T follicular helper cell (primary cell): ENCODE results near the gene ACTL7B.
"Not testable (repeated sequence)": the region's sequence is repeated elsewhere in the genome, so short reads cannot be mapped to it uniquely, and the experiment has no call there.

ENCODE experiments used
- DNase-seq: peaks from one replicate; pipeline ENCODE4 v3.0.0-alpha.2; 2020; ENCODE audit warnings: low read depth

Gene ACTL7B

DNA sequence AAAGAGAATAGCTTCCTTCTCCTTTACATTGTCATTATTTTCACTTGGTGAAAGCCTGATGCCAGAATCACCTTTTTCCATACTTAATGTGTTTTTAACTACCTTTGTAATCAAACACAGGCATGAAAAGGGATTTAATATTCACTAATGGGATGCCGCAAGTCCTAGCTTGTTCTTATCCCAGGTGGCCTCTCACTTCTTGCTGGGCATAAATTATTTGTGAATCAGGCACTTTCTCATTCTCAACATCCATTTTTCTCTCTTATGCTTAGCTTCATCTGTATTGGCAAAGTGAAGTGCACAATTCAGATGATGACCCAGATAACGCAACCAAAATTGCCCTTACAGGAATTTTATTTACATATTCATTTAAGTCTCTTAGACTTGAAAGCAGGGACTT lies 10.9 kb downstream of the ACTL7B start:
- no peak for DNase-seq

GRCh38 chr9:108844391-108844790 lies 11.4 kb downstream of the ACTL7B start:
- DNase-seq: no peak

DNA sequence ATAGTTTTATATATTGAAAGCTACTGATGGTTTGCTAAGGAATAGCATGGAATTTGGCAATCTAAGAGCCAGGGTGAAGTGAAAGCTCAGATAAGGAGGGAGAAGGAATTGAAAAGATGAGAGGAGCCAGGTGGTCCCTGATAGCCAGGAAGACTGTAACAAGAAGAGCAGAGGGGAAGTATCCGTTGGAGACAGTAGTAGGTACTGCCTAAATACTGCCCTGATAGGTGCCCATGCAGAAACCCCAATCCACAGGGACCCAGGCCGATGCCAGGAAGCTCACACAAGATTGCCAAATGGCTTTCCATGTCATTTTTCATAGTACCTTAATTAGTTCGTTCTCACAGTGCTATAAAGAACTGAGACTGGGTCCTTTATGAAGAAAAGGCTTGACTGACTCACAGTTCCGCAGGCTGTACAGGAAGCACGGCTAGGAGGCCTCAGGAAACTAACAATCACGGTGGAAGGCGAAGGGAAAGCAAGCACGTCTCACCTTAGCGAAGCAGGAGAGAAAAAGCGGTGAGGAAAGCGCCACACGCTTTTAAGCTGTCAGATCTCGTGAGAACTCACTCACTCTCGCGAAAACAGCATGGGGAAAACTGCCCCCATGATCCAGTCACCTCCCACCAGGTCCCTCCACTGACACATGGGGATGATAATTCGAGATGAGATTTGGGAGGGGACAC lies 13.0 kb downstream of the ACTL7B start:
- no peak for DNase-seq

DNA sequence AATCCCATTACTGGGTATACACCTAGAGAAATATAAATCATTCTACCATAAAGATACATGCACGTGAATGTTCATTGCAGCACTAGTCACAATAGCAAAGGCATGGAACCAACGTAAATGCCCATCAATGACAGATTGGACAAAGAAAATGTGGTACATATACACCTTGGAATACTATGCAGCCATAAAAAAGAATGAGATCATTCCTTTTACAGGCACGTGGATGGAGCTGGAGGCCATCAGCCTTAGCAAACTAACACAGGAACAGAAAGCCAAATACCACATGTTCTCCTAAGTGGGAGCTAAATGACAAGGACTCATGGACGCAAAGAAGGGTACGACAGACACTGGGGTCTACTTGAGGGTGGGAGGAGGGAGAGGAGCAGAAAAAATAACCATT lies 16.2 kb downstream of the ACTL7B start:
- DNase-seq: not testable (repeated sequence)

- no peak for DNase-seq
These were observed 17.8 kb downstream of the ACTL7B start for GRCh38 chr9:108838017-108838416.

GRCh38 chr9:108837530-108837929 lies 18.3 kb downstream of the ACTL7B start:
- no peak for DNase-seq

DNA sequence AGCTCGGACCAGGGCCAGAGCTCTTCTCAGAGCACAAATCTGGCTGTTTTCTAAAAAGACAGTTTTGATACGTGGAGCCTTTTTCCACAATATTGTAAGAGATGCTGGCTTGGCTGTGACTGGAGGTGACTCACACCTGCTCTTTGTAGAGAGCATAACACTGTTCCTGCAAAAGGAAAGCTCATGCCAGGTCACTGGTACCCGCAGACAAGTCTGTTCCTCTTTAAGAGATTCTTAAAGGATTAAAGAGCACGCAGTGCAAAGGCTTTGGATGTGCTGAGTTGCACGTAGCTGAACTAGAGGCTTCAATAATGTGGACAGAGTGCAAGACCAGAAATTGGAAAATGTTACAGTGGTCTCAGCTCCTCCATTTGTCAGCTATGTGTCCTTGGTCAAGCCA lies 19.0 kb downstream of the ACTL7B start:
- DNase-seq: no peak

GRCh38 chr9:108836319-108836718 lies 19.5 kb downstream of the ACTL7B start:
- no peak for DNase-seq

GRCh38 chr9:108835831-108836230 lies 20.0 kb downstream of the ACTL7B start:
- no peak for DNase-seq

GRCh38 chr9:108834959-108835665 lies 20.7 kb downstream of the ACTL7B start:
- no peak for DNase-seq

GRCh38 chr9:108832179-108832500 lies 23.6 kb downstream of the ACTL7B start:
- DNase-seq: no peak

- no peak for DNase-seq
These were observed 24.1 kb downstream of the ACTL7B start for GRCh38 chr9:108831496-108832178.

GRCh38 chr9:108830272-108830671 lies 25.5 kb downstream of the ACTL7B start:
- no peak for DNase-seq

DNA sequence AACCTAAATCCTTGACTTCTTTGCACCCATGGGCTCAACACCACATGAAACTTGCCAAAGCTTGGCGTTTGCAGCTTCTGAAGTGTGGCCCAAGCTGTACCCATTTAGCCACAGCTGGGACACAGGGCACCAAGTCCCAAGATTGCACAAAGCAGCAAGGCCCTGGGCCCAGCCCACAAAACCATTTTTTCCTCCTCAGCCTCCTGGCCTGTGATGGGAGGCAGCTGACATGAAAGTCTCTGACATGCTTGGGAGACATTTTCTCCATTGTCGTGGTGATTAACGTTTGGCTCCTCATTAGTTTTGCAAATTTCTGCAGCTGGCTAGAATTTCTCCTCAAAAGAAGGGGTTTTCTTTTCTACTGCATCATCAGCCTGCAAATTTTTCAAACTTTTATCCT lies 32.0 kb downstream of the ACTL7B start:
- DNase-seq: no peak

DNA sequence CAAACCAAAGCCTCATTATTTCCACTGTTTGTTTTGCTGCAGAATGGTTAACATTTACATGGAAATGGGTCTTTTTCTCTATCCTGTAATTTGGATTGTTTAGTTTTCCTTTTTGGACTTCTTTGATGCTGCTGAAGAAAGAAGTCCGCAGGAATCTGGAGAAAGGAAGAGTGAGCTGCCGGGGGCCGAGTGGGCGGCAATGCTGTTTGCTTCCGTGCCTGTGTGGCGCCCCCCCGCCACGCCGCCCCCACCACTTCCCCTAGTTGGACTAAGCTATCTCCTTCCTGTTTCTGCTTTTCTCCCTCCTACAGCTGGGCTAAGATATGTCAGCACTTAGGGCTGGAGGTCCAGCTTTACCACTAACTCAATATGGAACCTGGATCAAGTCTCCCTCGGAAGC lies 39.7 kb downstream of the ACTL7B start:
- no peak for DNase-seq

DNA sequence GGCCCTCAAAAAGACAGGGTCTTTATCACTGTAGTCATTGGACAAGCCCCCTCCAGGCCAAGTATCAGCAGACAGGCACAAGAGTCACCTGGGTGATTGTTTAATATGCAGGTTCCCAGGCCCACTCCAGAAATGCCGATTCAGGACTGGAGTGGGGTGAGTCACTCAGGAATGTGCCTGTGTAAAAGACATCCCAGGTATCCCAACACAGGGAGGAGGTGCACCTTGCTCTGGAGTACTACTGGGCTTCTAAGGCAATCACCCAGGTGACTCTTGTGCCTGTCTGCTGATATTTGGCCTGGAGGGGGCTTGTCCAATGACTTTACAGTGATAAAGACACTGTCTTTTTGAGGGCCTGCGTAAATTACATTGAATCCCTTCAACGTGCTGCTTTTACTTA lies 40.6 kb downstream of the ACTL7B start:
- no peak for DNase-seq

- no peak for DNase-seq
These were observed 41.7 kb downstream of the ACTL7B start for GRCh38 chr9:108813951-108814601.

DNA sequence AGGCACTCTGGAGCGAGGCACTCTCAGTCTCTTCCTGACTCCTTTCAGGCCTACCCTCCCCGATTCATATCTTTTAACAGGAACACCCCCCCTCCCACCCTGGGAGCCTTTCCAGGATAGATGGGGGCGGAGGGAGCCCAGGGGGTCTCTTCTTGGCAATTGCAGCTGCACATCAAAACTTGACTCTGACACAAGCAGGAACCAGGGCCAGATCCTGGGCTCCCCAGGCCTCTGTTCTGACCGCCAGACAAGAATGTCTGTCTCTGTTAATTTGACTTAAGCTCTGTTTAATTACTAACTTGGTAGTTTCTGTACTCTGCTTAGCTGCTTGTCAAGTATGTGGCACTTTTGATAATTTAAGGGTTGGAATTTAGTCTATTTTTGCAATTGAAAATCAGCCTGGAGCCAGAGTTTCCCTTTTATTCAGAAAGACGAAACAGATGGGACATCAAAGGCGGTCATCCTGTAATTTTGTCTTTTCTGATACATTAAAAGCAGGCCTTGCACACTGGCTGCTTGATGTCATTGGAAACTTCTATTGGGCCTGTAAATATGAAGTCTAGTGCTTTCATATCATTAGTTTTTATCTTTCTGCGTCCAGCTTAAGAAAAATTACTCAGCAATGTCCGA lies 43.3 kb downstream of the ACTL7B start:
- DNase-seq: no peak

DNA sequence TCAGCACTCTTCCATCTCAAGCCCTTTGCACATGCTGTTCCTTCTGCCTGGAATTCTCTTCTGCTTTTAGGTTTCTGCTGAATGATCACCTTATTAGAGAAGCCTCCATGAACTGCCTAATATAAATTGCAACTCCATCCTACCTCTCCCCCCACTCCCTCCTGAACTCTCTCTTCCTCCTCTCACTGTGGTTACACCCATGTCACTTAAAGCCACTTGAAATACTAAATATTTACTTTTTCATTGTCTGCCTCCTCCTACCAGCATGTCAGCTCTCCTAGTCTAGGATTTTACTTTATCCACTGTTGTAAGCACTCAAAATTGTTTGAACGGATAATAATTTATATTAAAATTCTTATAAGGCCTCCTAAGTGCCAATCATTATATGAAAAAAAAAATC lies 43.8 kb downstream of the ACTL7B start:
- no peak for DNase-seq

- DNase-seq: no peak
These were observed 46.5 kb downstream of the ACTL7B start for GRCh38 chr9:108809269-108809668.
